ENCODE measurements around the gene COP1. TPM values are rescaled to one million over a fixed set of nuclear protein-coding genes. Genes with fewer than 3 reads are reported as not detected.

COP1 gene
- total RNA-seq, 4 donors from 2014 or later, result 36.1 to 53.6 (median 39.5) TPM

- no peak for DNase-seq (ENCODE audit: extremely low spot score)
- Histone ChIP-seq H3K36me3 (peaks cover 0 to 23% (median 9%) of the 10 kb centered on the region in 4 donors), H3K27ac (replicated peaks in 1 of 4) (no peak overlapping the region), H3K27me3 (no peaks in the 10 kb centered on the region), H3K9me3 (no peaks in the 10 kb centered on the region), H3K4me1 (peaks cover 0 to 4% (median 2%) of the 10 kb centered on the region in 4 donors), H3K4me3 (no peak overlapping the region)
- intact Hi-C loops (cut with DNase I), result no loop called here
- TF ChIP-seq POLR2A (IDR thresholded peaks at IDR 0.05; ENCODE audit: low read depth) (no peak), POLR2AphosphoS5 (IDR thresholded peaks at IDR 0.05) (no peak), EP300 (IDR thresholded peaks at IDR 0.05) (no peak)
- WGBS, result 98% methylated on average over 2 of the region's 2 CpGs
Observed at GRCh38 chr1:175963740-175964139, 243.3 kb downstream of the COP1 start.

- WGBS, result 100% methylated on average over 1 of the region's 1 CpG
- peaks cover 0 to 31% (median 9%) of the 10 kb centered on the region in 4 donors for H3K36me3 ChIP-seq
- no peak overlapping the region for H3K4me3 ChIP-seq
- DNase-seq (ENCODE audit: extremely low spot score), result no peak
- intact Hi-C loops (cut with DNase I), result no loop called here
- H3K9me3 ChIP-seq, result no peaks in the 10 kb centered on the region
- H3K27me3 ChIP-seq, result no peaks in the 10 kb centered on the region
- TF ChIP-seq POLR2A (IDR thresholded peaks at IDR 0.05; ENCODE audit: low read depth) (no peak), CTCF (IDR thresholded peaks at IDR 0.05) (no peak), POLR2AphosphoS5 (IDR thresholded peaks at IDR 0.05) (no peak), EP300 (IDR thresholded peaks at IDR 0.05) (no peak)
- H3K4me1 ChIP-seq, result no peaks in the 10 kb centered on the region
- no peak overlapping the region for H3K27ac ChIP-seq (replicated peaks in 1 of 4)
Observed at GRCh38 chr1:175960169-175960568, 246.9 kb downstream of the COP1 start.

GRCh38 chr1:175951627-175952026 is 255.5 kb downstream of the COP1 start:
- H3K27me3 ChIP-seq, result no peaks in the 10 kb centered on the region
- WGBS, result 92% methylated on average over 1 of the region's 1 CpG
- DNase-seq (ENCODE audit: extremely low spot score), result no peak
- H3K4me1 ChIP-seq, result no peaks in the 10 kb centered on the region
- no peak overlapping the region for H3K27ac ChIP-seq (replicated peaks in 1 of 4)
- peaks cover 4 to 40% (median 10%) of the 10 kb centered on the region in 4 donors for H3K36me3 ChIP-seq
- no peak for TF ChIP-seq POLR2AphosphoS5 (IDR thresholded peaks at IDR 0.05)
- TF ChIP-seq POLR2A (IDR thresholded peaks at IDR 0.05; ENCODE audit: low read depth), result no peak
- no peak for TF ChIP-seq EP300 (IDR thresholded peaks at IDR 0.05)
- H3K9me3 ChIP-seq, result peaks cover 0 to 4% (median 0%) of the 10 kb centered on the region in 4 donors
- intact Hi-C loops (cut with DNase I), result no loop called here
- H3K4me3 ChIP-seq, result no peak overlapping the region

- DNase-seq (ENCODE audit: extremely low spot score), result no peak
- Histone ChIP-seq H3K36me3 (peaks cover 4 to 61% (median 13%) of the 10 kb centered on the region in 4 donors), H3K9me3 (peaks cover 0 to 4% (median 0%) of the 10 kb centered on the region in 4 donors), H3K27ac (replicated peaks in 1 of 4) (no peak overlapping the region), H3K4me3 (no peak overlapping the region), H3K4me1 (no peaks in the 10 kb centered on the region), H3K27me3 (no peaks in the 10 kb centered on the region)
- intact Hi-C loops (cut with DNase I), result no loop called here
- TF ChIP-seq EP300 (IDR thresholded peaks at IDR 0.05) (no peak), POLR2A (IDR thresholded peaks at IDR 0.05; ENCODE audit: low read depth) (no peak), CTCF (IDR thresholded peaks at IDR 0.05) (no peak), POLR2AphosphoS5 (IDR thresholded peaks at IDR 0.05) (no peak)
Observed at GRCh38 chr1:175947771-175948170, 259.3 kb downstream of the COP1 start.

GRCh38 chr1:175944591-175944990 is 262.5 kb downstream of the COP1 start:
- H3K36me3 ChIP-seq, result peaks cover 4 to 79% (median 23%) of the 10 kb centered on the region in 4 donors
- H3K9me3 ChIP-seq, result no peaks in the 10 kb centered on the region
- no peak overlapping the region for H3K27ac ChIP-seq (replicated peaks in 1 of 4)
- WGBS, result 84% methylated on average over 2 of the region's 2 CpGs
- H3K4me3 ChIP-seq, result no peak overlapping the region
- no peaks in the 10 kb centered on the region for H3K27me3 ChIP-seq
- intact Hi-C loops (cut with DNase I), result no loop called here
- no peak for TF ChIP-seq CTCF (IDR thresholded peaks at IDR 0.05)
- no peak for TF ChIP-seq EP300 (IDR thresholded peaks at IDR 0.05)
- TF ChIP-seq POLR2A (IDR thresholded peaks at IDR 0.05; ENCODE audit: low read depth), result no peak
- TF ChIP-seq POLR2AphosphoS5 (IDR thresholded peaks at IDR 0.05), result no peak
- no peaks in the 10 kb centered on the region for H3K4me1 ChIP-seq
- no peak for DNase-seq (ENCODE audit: extremely low spot score)

GRCh38 chr1:175941164-175941563 is 265.9 kb downstream of the COP1 start:
- WGBS, result 100% methylated on average over 2 of the region's 2 CpGs
- TF ChIP-seq CTCF (IDR thresholded peaks at IDR 0.05) (no peak), POLR2A (IDR thresholded peaks at IDR 0.05; ENCODE audit: low read depth) (no peak), EP300 (IDR thresholded peaks at IDR 0.05) (no peak), POLR2AphosphoS5 (IDR thresholded peaks at IDR 0.05) (no peak)
- Histone ChIP-seq H3K27ac (replicated peaks in 1 of 4) (no peak overlapping the region), H3K4me3 (no peak overlapping the region), H3K27me3 (no peaks in the 10 kb centered on the region), H3K9me3 (no peaks in the 10 kb centered on the region), H3K4me1 (no peaks in the 10 kb centered on the region), H3K36me3 (peaks cover 0 to 71% (median 22%) of the 10 kb centered on the region in 4 donors)
- no peak for DNase-seq (ENCODE audit: extremely low spot score)
- intact Hi-C loops (cut with DNase I), result no loop called here
